SK-N-SH (cell line): ENCODE measurements around the gene MDM4. TPM values are rescaled to one million over a fixed set of nuclear protein-coding genes. Genes with fewer than 3 reads are reported as not detected.
A peak's percentile ranks its signal among the peaks of the same experiment; 100 is the strongest.

Experiments used
- CTCF ChIA-PET: fragments of 300-600, 350-600 bp; formaldehyde crosslinking; extraction: SDS; loops from one replicate; lab custom pipeline; 2021; lab: Yijun Ruan, JAX
- POLR2A ChIA-PET: fragments of 350-600 bp; sonication (Branson Sonifier 250); formaldehyde crosslinking; extraction: SDS; loops from one replicate; lab custom pipeline; 2020; ENCODE audit warnings: antibody characterized with exemption, inconsistent platforms; lab: Yijun Ruan, JAX
- DNase-seq: peaks from one replicate; pipeline ENCODE4 v3.0.0; 2012
- H2AFZ ChIP-seq: fragments of 200-600 bp; sonication (generic); 2 replicates; pipeline ENCODE4 v1.8.1; 2016; ENCODE audit warnings: antibody characterized with exemption, mild to moderate bottlenecking, low read depth
- H3F3A ChIP-seq: fragments of 200-600 bp; sonication (generic); replicated peaks from 2 replicates; pipeline ENCODE3; 2016; ENCODE audit warnings: antibody characterized with exemption, mild to moderate bottlenecking; ENCODE audit not compliant: insufficient read depth
- H3K27ac ChIP-seq, 2 experiments: fragments of 200-500 bp in 1 of 2; fragments of 200-600 bp in 1 of 2; sonication (Bioruptor generic) in 1 of 2; sonication (generic), shearing (Covaris generic) in 1 of 2; 2 replicates each; pipeline versions ENCODE4 v1.5.1 to v1.6.1; 2014 to 2016; ENCODE audit warnings: low read depth in 2 of 2, inconsistent platforms in 1 of 2, low read length in 1 of 2, mild to moderate bottlenecking in 1 of 2, mixed read lengths in 1 of 2
- H3K27me3 ChIP-seq: fragments of 200-600 bp; sonication (generic), shearing (Covaris generic); 2 replicates; pipeline ENCODE4 v1.6.1; 2016; ENCODE audit warnings: mixed run types; ENCODE audit not compliant: insufficient read depth
- H3K36me3 ChIP-seq, 2 experiments: fragments of 200-500 bp in 1 of 2; fragments of 200-600 bp in 1 of 2; sonication (Bioruptor generic) in 1 of 2; sonication (generic) in 1 of 2; replicated peaks in 1 of 2; 2 replicates each; pipeline versions ENCODE3 to v1.5.1; 2014 to 2016; ENCODE audit warnings: low read length in 1 of 2, mild to moderate bottlenecking in 1 of 2; ENCODE audit not compliant: insufficient read depth in 2 of 2, control insufficient read depth in 1 of 2
- H3K4me1 ChIP-seq, 2 experiments: fragments of 200-500 bp in 1 of 2; fragments of 200-600 bp in 1 of 2; sonication (Bioruptor generic) in 1 of 2; sonication (generic), shearing (Covaris generic) in 1 of 2; 2 replicates each; pipeline versions ENCODE4 v1.5.1 to v1.6.1; 2014 to 2016; ENCODE audit warnings: low read depth in 1 of 2, low read length in 1 of 2, mixed run types in 1 of 2; ENCODE audit not compliant: insufficient read depth in 2 of 2, control insufficient read depth in 1 of 2
- H3K4me2 ChIP-seq: fragments of 200-600 bp; sonication (generic), shearing (Covaris generic); 2 replicates; pipeline ENCODE4 v1.6.1; 2017; ENCODE audit warnings: mixed run types
- H3K4me3 ChIP-seq, 2 experiments: fragments of 200-500 bp in 1 of 2; fragments of 200-600 bp in 1 of 2; sonication (Bioruptor generic) in 1 of 2; sonication (generic), shearing (Covaris generic) in 1 of 2; 2 replicates each; pipeline versions ENCODE4 v1.5.1 to v1.8.1; 2014 to 2016; ENCODE audit warnings: low read depth in 2 of 2, inconsistent platforms in 1 of 2, low read length in 1 of 2, mild to moderate bottlenecking in 1 of 2, mixed read lengths in 1 of 2, moderate library complexity in 1 of 2
- H3K79me2 ChIP-seq: fragments of 200-600 bp; sonication (generic); 2 replicates; pipeline ENCODE4 v1.8.1; 2017; ENCODE audit warnings: mild to moderate bottlenecking; ENCODE audit not compliant: insufficient read depth
- H3K9ac ChIP-seq: fragments of 200-600 bp; sonication (generic); 2 replicates; pipeline ENCODE4 v1.6.1; 2017; ENCODE audit warnings: mixed run types
- H3K9me2 ChIP-seq: fragments of 200-600 bp; sonication (generic); 2 replicates; pipeline ENCODE4 v1.6.1; 2017; ENCODE audit warnings: mixed run types
- H3K9me3 ChIP-seq: fragments of 200-600 bp; sonication (generic); 2 replicates; pipeline ENCODE4 v1.6.1; 2017; ENCODE audit warnings: mixed run types, mild to moderate bottlenecking, moderate library complexity
- H4K20me1 ChIP-seq: fragments of 200-600 bp; sonication (generic); 2 replicates; pipeline ENCODE4 v1.6.1; 2017; ENCODE audit warnings: mild to moderate bottlenecking, mixed run types; ENCODE audit not compliant: insufficient read depth
- CHD2 ChIP-seq: fragments of 150-350 bp; IDR thresholded peaks from 2 replicates; pipeline ENCODE4 v1.6.1; 2018; ENCODE audit warnings: low read length; ENCODE audit not compliant: partially characterized antibody
- EP300 ChIP-seq, 2 experiments: IDR thresholded peaks; 2 replicates each; pipeline versions ENCODE4 v1.4.0 to v1.6.1; 2012; ENCODE audit warnings: borderline replicate concordance in 1 of 2, low read depth in 1 of 2, low read length in 1 of 2
- FOXJ3 ChIP-seq: sonication (generic); formaldehyde crosslinking; IDR thresholded peaks from 2 replicates; pipeline ENCODE4 v1.5.1; 2020; ENCODE audit warnings: mild to moderate bottlenecking, missing genetic modification reagents
- FOXM1 ChIP-seq: IDR thresholded peaks from 2 replicates; pipeline ENCODE4 v1.4.0; 2012; ENCODE audit warnings: low read depth, mild to moderate bottlenecking
- MEF2A ChIP-seq: IDR thresholded peaks from 2 replicates; pipeline ENCODE4 v1.4.0; 2012; ENCODE audit warnings: low read depth, borderline replicate concordance
- MXI1 ChIP-seq: IDR thresholded peaks from 2 replicates; pipeline ENCODE4 v1.6.1; 2012; ENCODE audit warnings: mild to moderate bottlenecking, low read depth, low read length, improper control_type of control experiment
- PBX3 ChIP-seq: IDR thresholded peaks from 2 replicates; pipeline ENCODE4; 2012
- POLR2AphosphoS5 ChIP-seq: IDR thresholded peaks from 2 replicates; pipeline ENCODE4 v1.6.1; 2012; ENCODE audit warnings: low read depth, low read length
- RAD21 ChIP-seq: IDR thresholded peaks from 2 replicates; pipeline ENCODE4 v1.6.1; 2012; ENCODE audit warnings: mild to moderate bottlenecking, low read length
- RCOR1 ChIP-seq: fragments of 150-350 bp; IDR thresholded peaks from 2 replicates; pipeline ENCODE4 v1.6.1; 2017; ENCODE audit warnings: antibody characterized with exemption, low read length
- SIN3A ChIP-seq: IDR thresholded peaks from 2 replicates; pipeline ENCODE4 v1.6.1; 2012; ENCODE audit warnings: low read depth, mild to moderate bottlenecking, low read length, moderate library complexity, borderline replicate concordance
- SMC3 ChIP-seq: IDR thresholded peaks from 2 replicates; pipeline ENCODE4 v1.6.1; 2012; ENCODE audit warnings: low read depth, low read length, improper control_type of control experiment
- TAF1 ChIP-seq: IDR thresholded peaks from 2 replicates; pipeline ENCODE4 v1.6.1; 2012; ENCODE audit warnings: low read depth, mild to moderate bottlenecking, low read length, moderate library complexity, borderline replicate concordance
- TCF12 ChIP-seq: IDR thresholded peaks from 2 replicates; pipeline ENCODE4 v1.4.0; 2012
- TEAD4 ChIP-seq: IDR thresholded peaks from 2 replicates; pipeline ENCODE4 v1.4.0; 2012; ENCODE audit warnings: mild to moderate bottlenecking, borderline replicate concordance; ENCODE audit not compliant: insufficient read depth
- WGBS: methylation state at CpG from one replicate; pipeline ENCODE4 v1.1.6; 2017; ENCODE audit warnings: low lambda C conversion rate; 5-methylcytosine and 5-hydroxymethylcytosine counted together
- polyA plus RNA-seq, 3 experiments: library from polyadenylated mRNA; depleted of rRNA; stranded (reverse); fragments of >200 nt; gene quantifications; 2 replicates each; pipeline ENCODE4 v1.2.3, GENCODE V29; 2012
- TF ChIP-seq, protein P1 (sequence below): fragments of 150-350 bp; IDR thresholded peaks from 2 replicates; pipeline ENCODE4 v1.6.1; 2017; ENCODE audit warnings: antibody characterized with exemption, low read length, low read depth, borderline replicate concordance
- TF ChIP-seq, protein P2 (sequence below): IDR thresholded peaks from 2 replicates; pipeline ENCODE4 v1.6.1; 2012; ENCODE audit warnings: mild to moderate bottlenecking, low read depth, low read length, moderate library complexity

The MDM4 gene
- polyA plus RNA-seq, 1 of the 3 experiments (the other 2 are of a cell fraction) = 6.2 TPM

DNA sequence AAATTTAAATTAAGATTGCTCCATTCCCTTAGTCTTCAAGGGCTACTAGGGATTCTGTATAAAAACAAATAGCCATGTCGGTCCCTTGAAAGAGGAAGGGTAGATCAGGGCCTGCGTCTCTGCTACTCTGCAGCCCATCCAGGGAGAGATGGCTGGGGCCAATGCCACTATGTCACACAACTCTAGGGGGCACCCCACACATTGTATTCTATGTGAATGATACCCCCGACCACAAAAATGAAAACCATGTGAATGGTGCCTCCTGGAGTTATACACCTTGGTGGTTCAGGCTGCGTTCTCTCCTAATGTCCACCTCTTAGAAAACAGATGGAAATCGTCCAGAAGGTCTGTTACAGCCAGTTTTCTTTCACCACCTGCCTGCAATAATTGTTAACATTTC lies 39.6 kb upstream of the MDM4 start (continued):
- TF ChIP-seq, protein P1, sequence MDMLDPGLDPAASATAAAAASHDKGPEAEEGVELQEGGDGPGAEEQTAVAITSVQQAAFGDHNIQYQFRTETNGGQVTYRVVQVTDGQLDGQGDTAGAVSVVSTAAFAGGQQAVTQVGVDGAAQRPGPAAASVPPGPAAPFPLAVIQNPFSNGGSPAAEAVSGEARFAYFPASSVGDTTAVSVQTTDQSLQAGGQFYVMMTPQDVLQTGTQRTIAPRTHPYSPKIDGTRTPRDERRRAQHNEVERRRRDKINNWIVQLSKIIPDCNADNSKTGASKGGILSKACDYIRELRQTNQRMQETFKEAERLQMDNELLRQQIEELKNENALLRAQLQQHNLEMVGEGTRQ = no peak

- 0 out of 2 replicates have a peak, but pooled peaks cover 2% of the 10 kb centered on the region for H4K20me1 ChIP-seq
- H3K27me3 ChIP-seq = no peaks in the 10 kb centered on the region
- WGBS = 83% methylated on average over 5 of the region's 5 CpGs
- no peak overlapping the region for H3K4me3 ChIP-seq
- no peak for TF ChIP-seq RAD21
- TF ChIP-seq FOXJ3 = no peak
- no peak for TF ChIP-seq SIN3A
- TF ChIP-seq TAF1 = no peak
- TF ChIP-seq TCF12 = no peak
- no peak for TF ChIP-seq MXI1
- no peak for TF ChIP-seq CHD2
- TF ChIP-seq TEAD4 = no peak
- no peak for TF ChIP-seq SMC3
- no peak for TF ChIP-seq MEF2A
- no peak for TF ChIP-seq FOXM1
- TF ChIP-seq RCOR1 = no peak
- TF ChIP-seq PBX3 = no peak
- TF ChIP-seq, protein P2, sequence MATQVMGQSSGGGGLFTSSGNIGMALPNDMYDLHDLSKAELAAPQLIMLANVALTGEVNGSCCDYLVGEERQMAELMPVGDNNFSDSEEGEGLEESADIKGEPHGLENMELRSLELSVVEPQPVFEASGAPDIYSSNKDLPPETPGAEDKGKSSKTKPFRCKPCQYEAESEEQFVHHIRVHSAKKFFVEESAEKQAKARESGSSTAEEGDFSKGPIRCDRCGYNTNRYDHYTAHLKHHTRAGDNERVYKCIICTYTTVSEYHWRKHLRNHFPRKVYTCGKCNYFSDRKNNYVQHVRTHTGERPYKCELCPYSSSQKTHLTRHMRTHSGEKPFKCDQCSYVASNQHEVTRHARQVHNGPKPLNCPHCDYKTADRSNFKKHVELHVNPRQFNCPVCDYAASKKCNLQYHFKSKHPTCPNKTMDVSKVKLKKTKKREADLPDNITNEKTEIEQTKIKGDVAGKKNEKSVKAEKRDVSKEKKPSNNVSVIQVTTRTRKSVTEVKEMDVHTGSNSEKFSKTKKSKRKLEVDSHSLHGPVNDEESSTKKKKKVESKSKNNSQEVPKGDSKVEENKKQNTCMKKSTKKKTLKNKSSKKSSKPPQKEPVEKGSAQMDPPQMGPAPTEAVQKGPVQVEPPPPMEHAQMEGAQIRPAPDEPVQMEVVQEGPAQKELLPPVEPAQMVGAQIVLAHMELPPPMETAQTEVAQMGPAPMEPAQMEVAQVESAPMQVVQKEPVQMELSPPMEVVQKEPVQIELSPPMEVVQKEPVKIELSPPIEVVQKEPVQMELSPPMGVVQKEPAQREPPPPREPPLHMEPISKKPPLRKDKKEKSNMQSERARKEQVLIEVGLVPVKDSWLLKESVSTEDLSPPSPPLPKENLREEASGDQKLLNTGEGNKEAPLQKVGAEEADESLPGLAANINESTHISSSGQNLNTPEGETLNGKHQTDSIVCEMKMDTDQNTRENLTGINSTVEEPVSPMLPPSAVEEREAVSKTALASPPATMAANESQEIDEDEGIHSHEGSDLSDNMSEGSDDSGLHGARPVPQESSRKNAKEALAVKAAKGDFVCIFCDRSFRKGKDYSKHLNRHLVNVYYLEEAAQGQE = no peak
- TF ChIP-seq POLR2AphosphoS5 = no peak
- no peak for TF ChIP-seq EP300 (IDR thresholded peaks at IDR 0.05; ENCODE audit: borderline replicate concordance in 1 of 2, low read depth in 1 of 2, low read length in 1 of 2)
- ChIA-PET POLR2A (interaction anchor here (0.6 kb wide), 1 partner anchor 14 kb away, joined by 3 read pairs; no protein-coding TSS in a partner anchor), CTCF (interaction anchor here (1.1 to 2.5 kb wide), 4 partner anchors 14 to 26 kb away, joined by 3 to 18 read pairs (median 8); partner anchors contain the start of gene PIK3C2B)
- H2AFZ ChIP-seq = no peak overlapping the region
- no peaks in the 10 kb centered on the region for H3K36me3 ChIP-seq
- H3K9me2 ChIP-seq = no peaks in the 10 kb centered on the region
- DNase-seq = no peak
- H3F3A ChIP-seq = no peaks in the 10 kb centered on the region
- H3K9ac ChIP-seq = no peak overlapping the region
- peaks cover 0 to 19% of the 10 kb centered on the region in 2 experiments; a peak in 3 of 4 replicates for H3K4me1 ChIP-seq
- no peaks in the 10 kb centered on the region for H3K79me2 ChIP-seq
- H3K9me3 ChIP-seq = no peaks in the 10 kb centered on the region
- no peak overlapping the region for H3K27ac ChIP-seq
- H3K4me2 ChIP-seq = 0 out of 2 replicates have a peak overlapping the region, but pooled peaks have one; percentile 11
Observed at GRCh38 chr1:204477036-204477740, 39.0 kb upstream of the MDM4 start.
